ENCODE data around the gene SERPINH1. TPM values are rescaled to one million over a fixed set of nuclear protein-coding genes. Genes with fewer than 3 reads are reported as not detected.

The SERPINH1 gene
- 10 to 100 TPM; 20.0 to 27.1 TPM for polyA plus RNA-seq

DNA sequence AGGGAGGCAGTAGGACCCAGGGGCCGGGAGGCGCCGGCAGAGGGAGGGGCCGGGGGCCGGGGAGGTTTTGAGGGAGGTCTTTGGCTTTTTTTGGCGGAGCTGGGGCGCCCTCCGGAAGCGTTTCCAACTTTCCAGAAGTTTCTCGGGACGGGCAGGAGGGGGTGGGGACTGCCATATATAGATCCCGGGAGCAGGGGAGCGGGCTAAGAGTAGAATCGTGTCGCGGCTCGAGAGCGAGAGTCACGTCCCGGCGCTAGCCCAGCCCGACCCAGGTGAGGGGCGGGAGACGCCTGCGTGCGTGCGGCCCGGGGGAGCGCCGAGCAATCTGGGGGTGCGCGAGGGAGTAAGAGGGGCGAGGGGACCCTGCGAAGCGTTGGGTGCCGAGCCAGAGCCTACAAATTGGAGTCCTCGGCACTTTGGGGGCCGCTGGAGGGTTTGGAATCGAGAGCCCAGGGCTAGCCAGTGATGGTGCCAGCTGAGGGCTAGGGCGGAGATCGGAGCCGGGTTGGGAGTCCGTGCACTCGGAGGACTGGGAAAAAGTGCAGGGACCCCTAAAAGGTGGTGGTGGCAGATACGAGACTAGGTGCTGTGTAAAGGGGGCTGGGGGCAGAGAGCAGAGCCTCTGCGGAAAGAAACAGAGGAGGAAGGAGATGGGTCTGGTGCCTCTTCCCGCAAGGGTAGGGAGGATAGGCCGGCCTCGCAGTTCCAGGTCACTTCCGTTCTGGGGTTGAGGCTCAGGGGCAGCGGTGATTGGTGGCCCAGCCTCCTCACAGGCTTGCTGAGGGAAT, at the start of gene SERPINH1:
Gene SERPINH1 (plus strand): TSS at position 206 of the 788 bp plus-strand sequence. CDS start 4,097 bp downstream, outside the sequence.
- H3K27ac ChIP-seq (ENCODE audit: low read depth in 2 of 2, low read length in 1 of 2) = peak within 1 kb of the TSS; percentile 96 to 98
- peaks cover 12 to 28% of the 10 kb centered on the region in 2 donors for H3K4me1 ChIP-seq (ENCODE audit: control insufficient read depth in 2 of 2, insufficient read depth in 2 of 2, low read length in 1 of 2)
- H3K36me3 ChIP-seq (ENCODE audit: control insufficient read depth in 2 of 2, insufficient read depth in 2 of 2, low read length in 1 of 2) = peaks cover 0 to 7% of the 10 kb centered on the region in 2 donors
- no peaks in the 10 kb centered on the region for H3K9me3 ChIP-seq (ENCODE audit: control insufficient read depth in 2 of 2, insufficient read depth in 1 of 2, low read depth in 1 of 2, low read length in 1 of 2)
- WGBS, 2 donors = 0 to 1% methylated on average over 48 to 51 of the region's 51 CpGs
- H3K4me3 ChIP-seq (ENCODE audit: low read depth in 1 of 2, low read length in 2 of 2) = peak within 1 kb of the TSS; percentile 81 to 85
- H3K27me3 ChIP-seq (ENCODE audit: control insufficient read depth in 1 of 2, insufficient read depth in 2 of 2, low read length in 2 of 2) = no peaks in the 10 kb centered on the region

DNA sequence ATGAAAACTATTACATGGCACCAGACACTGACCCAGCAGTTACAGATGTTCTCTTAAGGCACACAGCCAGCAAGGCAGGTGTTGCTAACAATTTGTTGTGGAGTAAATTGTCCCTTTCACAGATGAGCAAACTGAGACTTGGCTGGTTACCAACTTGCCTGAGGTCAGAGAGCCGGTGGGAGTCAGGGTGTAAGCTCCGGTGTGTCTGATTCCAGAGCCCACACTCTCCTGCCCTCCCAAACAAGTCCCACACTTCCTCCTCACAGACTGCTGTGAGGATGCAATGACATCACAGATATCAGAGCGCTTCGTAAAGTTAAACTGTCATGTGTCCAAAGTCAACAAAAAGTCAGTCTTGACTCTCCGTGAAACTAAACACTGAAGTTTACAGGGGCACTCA, 48.8 kb upstream of the SERPINH1 start:
- H3K27me3 ChIP-seq (ENCODE audit: control insufficient read depth in 1 of 2, insufficient read depth in 2 of 2, low read length in 2 of 2) = no peaks in the 10 kb centered on the region
- H3K27ac ChIP-seq (ENCODE audit: low read depth in 2 of 2, low read length in 1 of 2) = no peak overlapping the region
- H3K9me3 ChIP-seq (ENCODE audit: control insufficient read depth in 2 of 2, insufficient read depth in 1 of 2, low read depth in 1 of 2, low read length in 1 of 2) = no peaks in the 10 kb centered on the region
- WGBS, 2 donors = 50 to 56% methylated on average over 5 of the region's 5 CpGs
- no peaks in the 10 kb centered on the region for H3K36me3 ChIP-seq (ENCODE audit: control insufficient read depth in 2 of 2, insufficient read depth in 2 of 2, low read length in 1 of 2)
- no peak overlapping the region for H3K4me3 ChIP-seq (ENCODE audit: low read depth in 1 of 2, low read length in 2 of 2)
- no peaks in the 10 kb centered on the region for H3K4me1 ChIP-seq (ENCODE audit: control insufficient read depth in 2 of 2, insufficient read depth in 2 of 2, low read length in 1 of 2)

DNA sequence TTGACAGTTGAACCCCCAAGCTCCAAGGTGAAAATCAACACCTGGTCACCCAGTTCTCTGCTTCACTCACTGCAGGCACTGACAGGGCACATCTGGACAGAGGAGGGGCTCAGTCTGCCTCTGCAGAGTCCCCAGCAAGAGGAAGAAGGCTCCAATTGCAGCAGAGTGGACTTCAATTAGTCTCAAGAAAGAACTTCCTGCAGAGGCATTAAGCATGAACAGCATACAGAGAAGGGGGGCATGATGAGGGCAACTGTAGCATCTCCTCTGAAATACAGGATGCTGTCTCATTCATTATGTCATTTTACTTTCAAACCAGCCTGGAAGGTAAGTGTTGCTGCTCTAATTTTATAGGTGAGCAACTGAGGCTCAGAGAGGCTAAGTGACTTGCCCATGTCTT, 47.5 kb upstream of the SERPINH1 start:
- Histone ChIP-seq H3K9me3 (ENCODE audit: control insufficient read depth in 2 of 2, insufficient read depth in 1 of 2, low read depth in 1 of 2, low read length in 1 of 2) (no peaks in the 10 kb centered on the region), H3K27me3 (ENCODE audit: control insufficient read depth in 1 of 2, insufficient read depth in 2 of 2, low read length in 2 of 2) (no peaks in the 10 kb centered on the region), H3K4me1 (ENCODE audit: control insufficient read depth in 2 of 2, insufficient read depth in 2 of 2, low read length in 1 of 2) (no peaks in the 10 kb centered on the region), H3K27ac (ENCODE audit: low read depth in 2 of 2, low read length in 1 of 2) (no peak overlapping the region), H3K4me3 (ENCODE audit: low read depth in 1 of 2, low read length in 2 of 2) (no peak overlapping the region), H3K36me3 (ENCODE audit: control insufficient read depth in 2 of 2, insufficient read depth in 2 of 2, low read length in 1 of 2) (no peaks in the 10 kb centered on the region)

DNA sequence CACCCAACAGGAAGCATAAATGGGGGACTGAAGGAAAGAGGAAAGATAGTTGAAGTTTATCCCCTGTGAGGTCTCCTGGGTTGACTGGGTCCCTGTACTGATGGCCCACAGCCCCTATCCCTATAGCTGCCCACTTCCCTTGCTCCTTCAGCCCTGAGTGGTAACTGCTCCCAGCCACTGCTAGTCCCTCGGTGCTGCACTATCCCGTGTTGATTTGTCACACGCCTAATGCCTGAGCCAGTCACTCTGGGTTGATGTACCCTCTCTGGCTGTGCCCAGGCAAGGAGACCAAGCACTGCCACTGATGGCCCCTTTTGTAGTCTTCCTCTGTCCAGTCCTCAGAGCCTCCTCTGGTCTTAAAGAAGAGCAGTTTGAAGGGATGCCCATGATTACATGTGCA, 45.9 kb upstream of the SERPINH1 start:
- Histone ChIP-seq H3K27me3 (ENCODE audit: control insufficient read depth in 1 of 2, insufficient read depth in 2 of 2, low read length in 2 of 2) (no peaks in the 10 kb centered on the region), H3K4me3 (ENCODE audit: low read depth in 1 of 2, low read length in 2 of 2) (no peak overlapping the region), H3K27ac (ENCODE audit: low read depth in 2 of 2, low read length in 1 of 2) (no peak overlapping the region), H3K9me3 (ENCODE audit: control insufficient read depth in 2 of 2, insufficient read depth in 1 of 2, low read depth in 1 of 2, low read length in 1 of 2) (no peaks in the 10 kb centered on the region), H3K36me3 (ENCODE audit: control insufficient read depth in 2 of 2, insufficient read depth in 2 of 2, low read length in 1 of 2) (no peaks in the 10 kb centered on the region), H3K4me1 (ENCODE audit: control insufficient read depth in 2 of 2, insufficient read depth in 2 of 2, low read length in 1 of 2) (no peaks in the 10 kb centered on the region)
- 95 to 98% methylated on average over 3 of the region's 3 CpGs for WGBS, 2 donors

DNA sequence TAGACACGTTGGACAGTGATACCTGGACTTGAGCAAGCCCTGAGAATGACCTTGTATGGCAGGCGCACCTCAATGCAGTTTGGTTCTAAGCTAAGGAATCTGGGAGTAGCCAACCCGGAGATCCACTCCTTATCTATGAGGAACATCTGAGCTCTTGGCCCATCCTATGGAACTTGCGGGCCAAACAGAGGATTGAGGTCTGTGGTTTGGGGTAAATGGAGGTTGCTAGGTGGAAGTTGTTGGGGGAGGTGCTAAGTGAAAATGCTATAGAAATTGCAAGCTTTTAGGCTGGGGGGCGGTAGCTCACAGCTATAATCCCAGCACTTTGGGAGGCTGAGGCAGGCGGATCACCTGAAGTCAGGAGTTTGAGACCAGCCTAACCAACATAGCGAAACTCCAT, 45.2 kb upstream of the SERPINH1 start:
- Histone ChIP-seq H3K4me1 (ENCODE audit: control insufficient read depth in 2 of 2, insufficient read depth in 2 of 2, low read length in 1 of 2) (no peaks in the 10 kb centered on the region), H3K36me3 (ENCODE audit: control insufficient read depth in 2 of 2, insufficient read depth in 2 of 2, low read length in 1 of 2) (no peaks in the 10 kb centered on the region), H3K9me3 (ENCODE audit: control insufficient read depth in 2 of 2, insufficient read depth in 1 of 2, low read depth in 1 of 2, low read length in 1 of 2) (no peaks in the 10 kb centered on the region), H3K27me3 (ENCODE audit: control insufficient read depth in 1 of 2, insufficient read depth in 2 of 2, low read length in 2 of 2) (no peaks in the 10 kb centered on the region), H3K4me3 (ENCODE audit: low read depth in 1 of 2, low read length in 2 of 2) (no peak overlapping the region), H3K27ac (ENCODE audit: low read depth in 2 of 2, low read length in 1 of 2) (no peak overlapping the region)
- WGBS, 2 donors = 92 to 93% methylated on average over 7 of the region's 7 CpGs

DNA sequence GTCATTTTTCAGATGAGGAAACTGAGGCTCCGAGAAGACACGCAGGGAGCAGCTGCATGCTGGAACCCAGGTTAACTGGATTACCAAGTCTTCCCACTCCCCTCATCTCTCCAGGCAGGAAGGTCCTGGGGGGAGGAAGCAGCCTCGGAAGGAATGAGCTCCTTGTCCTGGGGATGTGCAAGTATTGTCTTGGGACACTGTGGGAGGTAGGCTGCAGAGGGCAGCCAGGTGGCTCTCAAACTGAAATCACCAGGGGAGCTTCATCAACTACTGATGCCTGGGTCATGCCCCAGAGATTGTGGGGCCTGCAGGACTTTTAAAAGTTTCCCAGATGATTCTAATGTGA, 43.9 kb upstream of the SERPINH1 start:
- WGBS, 2 donors = 78 to 90% methylated on average over 3 of the region's 3 CpGs
- no peaks in the 10 kb centered on the region for H3K4me1 ChIP-seq (ENCODE audit: control insufficient read depth in 2 of 2, insufficient read depth in 2 of 2, low read length in 1 of 2)
- H3K27me3 ChIP-seq (ENCODE audit: control insufficient read depth in 1 of 2, insufficient read depth in 2 of 2, low read length in 2 of 2) = no peaks in the 10 kb centered on the region
- no peaks in the 10 kb centered on the region for H3K9me3 ChIP-seq (ENCODE audit: control insufficient read depth in 2 of 2, insufficient read depth in 1 of 2, low read depth in 1 of 2, low read length in 1 of 2)
- no peak overlapping the region for H3K4me3 ChIP-seq (ENCODE audit: low read depth in 1 of 2, low read length in 2 of 2)
- H3K36me3 ChIP-seq (ENCODE audit: control insufficient read depth in 2 of 2, insufficient read depth in 2 of 2, low read length in 1 of 2) = no peaks in the 10 kb centered on the region
- no peak overlapping the region for H3K27ac ChIP-seq (ENCODE audit: low read depth in 2 of 2, low read length in 1 of 2)

DNA sequence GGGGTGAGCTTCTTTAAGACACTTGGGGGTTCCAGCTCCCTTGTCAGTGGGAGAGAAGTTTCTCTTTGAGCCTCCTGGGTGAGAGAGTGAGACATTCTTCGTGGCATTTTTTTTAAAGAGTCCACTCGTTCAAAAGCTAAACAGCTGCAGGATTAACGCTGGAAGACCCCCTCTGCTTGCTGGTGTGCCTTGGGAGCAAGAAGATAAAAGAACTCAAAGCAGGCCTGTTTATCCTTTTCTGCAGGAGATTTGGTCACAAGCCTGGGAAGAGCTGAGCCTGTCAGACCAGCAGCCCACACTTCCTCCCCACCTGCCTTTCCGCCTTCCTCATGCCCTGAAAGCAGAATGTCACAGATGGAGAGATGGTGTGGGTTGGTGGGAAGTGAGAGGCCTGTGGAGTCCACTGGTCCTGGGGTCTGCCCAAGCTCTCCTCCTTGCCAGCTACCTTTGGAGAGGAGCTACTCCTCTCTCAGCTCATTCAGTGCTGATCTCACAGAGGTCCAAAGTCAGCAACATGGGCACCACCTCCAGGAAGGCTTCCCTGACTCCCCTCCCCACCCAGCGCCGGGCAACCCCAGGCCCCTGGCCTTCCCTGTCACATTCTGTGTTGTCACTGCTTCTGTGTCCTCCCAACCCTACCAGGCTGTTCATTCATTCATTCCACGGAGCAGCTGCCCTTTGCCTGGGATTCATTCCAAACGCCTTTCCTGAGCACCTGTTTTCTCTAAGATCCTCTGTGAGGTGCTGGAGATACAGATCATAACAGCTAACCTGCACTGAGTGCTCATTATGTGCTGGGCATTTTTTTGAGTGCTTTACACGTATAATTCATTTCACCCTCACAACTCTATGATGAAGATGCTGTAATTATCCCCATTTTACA, 43.0 kb upstream of the SERPINH1 start:
- Histone ChIP-seq H3K27ac (ENCODE audit: low read depth in 2 of 2, low read length in 1 of 2) (no peak overlapping the region), H3K27me3 (ENCODE audit: control insufficient read depth in 1 of 2, insufficient read depth in 2 of 2, low read length in 2 of 2) (no peaks in the 10 kb centered on the region), H3K4me3 (ENCODE audit: low read depth in 1 of 2, low read length in 2 of 2) (no peak overlapping the region), H3K4me1 (ENCODE audit: control insufficient read depth in 2 of 2, insufficient read depth in 2 of 2, low read length in 1 of 2) (no peaks in the 10 kb centered on the region), H3K36me3 (ENCODE audit: control insufficient read depth in 2 of 2, insufficient read depth in 2 of 2, low read length in 1 of 2) (no peaks in the 10 kb centered on the region), H3K9me3 (ENCODE audit: control insufficient read depth in 2 of 2, insufficient read depth in 1 of 2, low read depth in 1 of 2, low read length in 1 of 2) (no peaks in the 10 kb centered on the region)
- 69 to 79% methylated on average over 9 of the region's 9 CpGs for WGBS, 2 donors

DNA sequence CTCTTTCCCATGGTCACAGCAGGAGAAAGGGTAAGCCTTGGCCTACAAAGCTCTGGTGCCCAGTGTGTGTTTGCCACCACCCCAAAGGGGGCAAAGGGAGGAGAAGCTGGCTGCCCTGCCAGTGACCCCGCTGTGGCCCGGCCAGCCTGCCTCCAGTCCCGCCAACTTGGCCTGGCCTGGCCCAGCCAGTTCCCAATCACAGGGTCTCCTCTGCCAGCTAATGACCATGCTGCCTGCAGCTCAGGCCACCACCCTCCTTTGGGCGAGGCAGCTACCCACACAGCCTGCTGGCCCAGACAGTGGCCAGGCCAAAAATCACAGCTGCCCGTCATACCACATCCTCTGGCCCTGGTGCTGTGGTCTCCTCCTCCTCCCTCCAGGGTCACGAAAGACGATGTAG, 41.4 kb upstream of the SERPINH1 start:
- no peaks in the 10 kb centered on the region for H3K27me3 ChIP-seq (ENCODE audit: control insufficient read depth in 1 of 2, insufficient read depth in 2 of 2, low read length in 2 of 2)
- H3K4me3 ChIP-seq (ENCODE audit: low read depth in 1 of 2, low read length in 2 of 2) = no peak overlapping the region
- H3K4me1 ChIP-seq (ENCODE audit: control insufficient read depth in 2 of 2, insufficient read depth in 2 of 2, low read length in 1 of 2) = peaks cover 0 to 4% of the 10 kb centered on the region in 2 donors
- H3K9me3 ChIP-seq (ENCODE audit: control insufficient read depth in 2 of 2, insufficient read depth in 1 of 2, low read depth in 1 of 2, low read length in 1 of 2) = no peaks in the 10 kb centered on the region
- H3K36me3 ChIP-seq (ENCODE audit: control insufficient read depth in 2 of 2, insufficient read depth in 2 of 2, low read length in 1 of 2) = no peaks in the 10 kb centered on the region
- H3K27ac ChIP-seq (ENCODE audit: low read depth in 2 of 2, low read length in 1 of 2) = no peak overlapping the region
- WGBS, 2 donors = 79 to 86% methylated on average over 7 of the region's 7 CpGs

DNA sequence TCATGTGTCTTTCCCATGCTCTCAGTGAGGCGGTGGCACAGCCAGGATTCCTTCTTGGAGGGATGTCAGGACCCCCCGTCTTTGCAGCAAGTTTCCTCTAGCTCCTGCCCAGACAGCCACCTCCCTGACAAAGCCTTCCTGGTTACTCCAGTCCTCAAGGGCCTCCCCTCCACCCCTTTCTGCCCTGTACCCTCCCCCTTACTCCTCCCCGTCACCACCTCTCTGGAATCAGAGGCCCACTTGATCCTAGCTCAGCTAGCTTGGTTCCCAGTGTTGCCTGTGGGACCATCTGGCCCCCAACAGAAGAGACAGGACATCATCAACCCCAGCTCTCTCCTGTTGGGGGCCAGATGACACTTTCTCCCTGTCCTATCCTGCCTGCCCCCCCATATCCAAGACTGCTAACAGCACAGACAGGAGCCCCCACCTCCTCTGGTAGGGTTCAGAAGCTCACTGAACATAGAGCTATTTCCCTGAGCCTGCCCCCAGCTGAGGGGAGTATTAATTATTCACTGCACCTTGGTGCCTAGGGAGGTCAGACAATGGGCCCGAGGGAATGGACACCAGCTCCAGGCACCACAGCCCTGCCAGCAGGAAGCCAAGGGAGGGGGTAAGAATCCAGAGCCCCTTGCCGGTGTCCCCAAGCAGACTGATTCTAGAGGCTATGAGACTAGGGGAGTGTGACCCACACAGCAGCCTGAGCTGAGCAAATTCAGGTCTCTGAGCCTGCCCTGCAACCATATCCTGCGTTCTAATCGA, 39.6 kb upstream of the SERPINH1 start:
- Histone ChIP-seq H3K9me3 (ENCODE audit: control insufficient read depth in 2 of 2, insufficient read depth in 1 of 2, low read depth in 1 of 2, low read length in 1 of 2) (no peaks in the 10 kb centered on the region), H3K36me3 (ENCODE audit: control insufficient read depth in 2 of 2, insufficient read depth in 2 of 2, low read length in 1 of 2) (no peaks in the 10 kb centered on the region), H3K4me1 (ENCODE audit: control insufficient read depth in 2 of 2, insufficient read depth in 2 of 2, low read length in 1 of 2) (peaks cover 0 to 4% of the 10 kb centered on the region in 2 donors), H3K27ac (ENCODE audit: low read depth in 2 of 2, low read length in 1 of 2) (no peak overlapping the region), H3K4me3 (ENCODE audit: low read depth in 1 of 2, low read length in 2 of 2) (no peak overlapping the region), H3K27me3 (ENCODE audit: control insufficient read depth in 1 of 2, insufficient read depth in 2 of 2, low read length in 2 of 2) (no peaks in the 10 kb centered on the region)
- WGBS, 2 donors = 81 to 90% methylated on average over 7 of the region's 7 CpGs

Measured in esophagus (tissue), 2 donors.